AG09309 (cell line): Measurements from ENCODE around the gene ZDHHC3.

ENCODE experiments used
- DNase-seq: peaks from one replicate; pipeline ENCODE4 v3.0.0-alpha.2; 2010; ENCODE audit warnings: low read depth
- H3K4me3 ChIP-seq: 2 replicates; pipeline ENCODE4 v1.5.1; 2011; ENCODE audit warnings: mild to moderate bottlenecking, low read depth, low read length, moderate library complexity; ENCODE audit not compliant: control insufficient read depth
- CTCF ChIP-seq: IDR thresholded peaks from 2 replicates; pipeline ENCODE4 v1.5.1; 2011; ENCODE audit warnings: mild to moderate bottlenecking, low read depth, low read length, inconsistent platforms; ENCODE audit not compliant: insufficient read depth, control insufficient read depth; ENCODE audit errors: missing control alignments

Gene ZDHHC3

DNA sequence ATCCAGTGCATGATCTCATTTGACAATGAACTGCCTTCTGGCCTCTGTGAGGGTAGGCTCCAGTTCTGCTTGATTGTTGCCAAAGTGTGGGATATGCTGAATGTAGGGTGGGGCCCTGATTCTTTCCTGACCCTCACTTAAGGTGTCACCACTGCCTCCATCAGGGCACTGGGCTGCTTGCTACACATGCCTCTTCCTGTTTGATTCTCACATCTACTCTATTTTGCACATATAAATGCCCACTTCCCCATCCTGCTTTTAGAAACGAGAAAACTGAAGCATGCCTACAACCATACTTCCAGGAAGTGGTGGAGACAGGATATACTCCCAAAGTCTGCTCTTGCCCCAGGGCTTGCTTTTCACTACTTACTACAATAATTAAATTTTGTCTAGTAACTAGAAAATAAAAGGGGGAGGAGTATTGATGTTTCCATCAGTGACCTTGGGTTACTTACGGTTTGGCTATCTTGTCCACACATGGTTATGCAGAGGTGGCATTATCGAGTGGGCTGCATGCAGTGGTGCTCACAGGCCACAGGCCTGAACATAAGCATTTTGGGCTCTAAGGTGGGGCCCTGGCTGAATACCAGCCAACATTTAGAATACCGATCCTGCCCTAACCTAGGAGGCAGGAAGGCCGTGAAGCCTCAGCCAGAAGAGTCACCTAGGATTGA, 6.7 kb downstream of the ZDHHC3 start:
- no peak overlapping the region for H3K4me3 ChIP-seq
- no peak for DNase-seq
- TF ChIP-seq CTCF = no peak

- H3K4me3 ChIP-seq = no peak overlapping the region
- no peak for DNase-seq
- TF ChIP-seq CTCF = no peak
Measured at GRCh38 chr3:44968447-44968858, 7.5 kb downstream of the ZDHHC3 start.

DNA sequence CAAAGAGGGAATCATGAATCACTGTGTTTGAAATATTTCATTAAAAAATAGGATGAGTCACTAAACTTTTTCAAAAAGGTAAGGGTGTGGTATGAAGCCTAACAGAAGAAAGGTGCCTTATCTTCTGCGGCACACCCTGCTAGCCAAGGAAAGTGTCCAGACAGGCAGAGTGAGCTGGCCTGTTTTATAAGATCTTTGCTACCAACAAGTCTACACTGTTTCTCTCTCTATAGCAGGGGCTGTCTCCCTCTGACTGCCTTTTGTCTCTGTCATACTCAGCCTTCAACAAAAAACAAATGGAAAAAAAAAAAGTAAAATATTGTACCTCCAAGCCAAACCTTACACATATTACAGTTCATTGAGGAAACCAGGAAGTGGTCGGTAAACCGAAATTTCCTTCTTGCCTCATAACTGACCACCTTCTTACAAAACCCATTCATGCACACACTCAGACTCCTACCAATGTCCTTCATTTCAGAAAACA, 9.1 kb downstream of the ZDHHC3 start:
- no peak overlapping the region for H3K4me3 ChIP-seq
- no peak for DNase-seq
- TF ChIP-seq CTCF = no peak

GRCh38 chr3:44965165-44965564, 10.8 kb downstream of the ZDHHC3 start:
- DNase-seq = no peak
- TF ChIP-seq CTCF = no peak
- H3K4me3 ChIP-seq = no peak overlapping the region

DNA sequence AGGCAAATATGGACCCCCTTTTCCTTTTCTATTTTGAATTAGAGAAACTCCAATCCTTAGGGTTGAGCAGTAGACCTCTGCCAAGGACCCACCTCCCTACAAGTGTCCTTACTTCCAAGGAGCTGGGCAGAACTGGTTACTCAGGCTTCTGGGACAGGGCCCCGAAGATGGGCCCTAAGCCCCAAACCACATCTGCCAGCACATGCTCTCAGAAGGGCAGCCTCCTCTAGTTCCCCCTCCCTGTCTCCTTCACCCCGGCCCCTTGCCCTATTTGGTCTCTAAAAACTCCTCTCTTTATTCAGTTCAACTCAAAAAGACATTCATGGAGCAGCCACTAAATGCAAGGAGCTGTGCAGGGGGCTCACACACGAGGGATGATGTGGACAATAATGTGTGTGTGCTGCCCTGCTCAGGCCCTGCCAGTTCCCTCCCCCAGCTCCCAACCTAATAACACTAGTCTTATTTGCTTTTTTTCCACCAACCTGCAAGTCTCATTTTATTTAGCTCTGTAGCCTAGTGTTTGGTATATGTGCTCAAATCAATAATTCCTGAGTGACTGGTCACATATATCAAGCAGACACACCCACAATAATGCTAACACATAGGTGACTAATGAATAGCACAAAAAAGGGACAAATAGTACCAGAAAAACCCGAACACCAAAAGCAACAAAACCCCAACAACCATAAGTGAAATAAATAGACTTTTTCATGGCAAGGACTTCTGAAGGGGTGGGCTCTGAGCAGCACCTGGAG, 12.2 kb downstream of the ZDHHC3 start:
- no peak for TF ChIP-seq CTCF
- no peak for DNase-seq
- no peak overlapping the region for H3K4me3 ChIP-seq

GRCh38 chr3:44962621-44963393, 13.2 kb downstream of the ZDHHC3 start:
- TF ChIP-seq CTCF = no peak
- no peak for DNase-seq
- H3K4me3 ChIP-seq = no peak overlapping the region
